Stimulated activated CD8-positive, alpha-beta memory T cell treated with anti-CD3 and anti-CD28 coated beads, Interleukin-15, amount 100 ng/mL, for 1 hour (primary cell): ENCODE measurements around the gene RGS16.

Source experiments
- DNase-seq: peaks from one replicate; pipeline ENCODE4 v3.0.0-alpha.2; 2020; ENCODE audit warnings: low read depth

Gene RGS16

DNA sequence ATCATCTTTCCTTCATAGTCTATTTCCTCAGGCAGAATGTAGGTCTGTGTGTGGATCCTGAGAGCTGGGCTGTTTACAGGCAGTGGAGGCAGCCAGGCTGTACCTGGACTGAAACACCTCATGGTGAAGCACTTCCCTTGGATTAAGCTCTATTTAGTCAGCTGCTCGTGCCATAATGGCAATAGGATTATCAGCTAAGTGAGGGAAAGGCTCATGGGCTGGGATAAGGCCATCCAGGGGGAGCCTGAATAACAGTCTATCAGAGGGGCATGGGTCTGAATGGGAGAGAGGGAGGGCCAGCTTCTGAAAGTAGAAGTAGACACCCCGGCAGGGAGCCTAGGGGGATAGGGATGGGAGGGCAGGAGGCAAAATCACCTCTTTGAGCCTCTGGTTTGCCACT, 23.5 kb downstream of the RGS16 start:
- no peak for DNase-seq

DNA sequence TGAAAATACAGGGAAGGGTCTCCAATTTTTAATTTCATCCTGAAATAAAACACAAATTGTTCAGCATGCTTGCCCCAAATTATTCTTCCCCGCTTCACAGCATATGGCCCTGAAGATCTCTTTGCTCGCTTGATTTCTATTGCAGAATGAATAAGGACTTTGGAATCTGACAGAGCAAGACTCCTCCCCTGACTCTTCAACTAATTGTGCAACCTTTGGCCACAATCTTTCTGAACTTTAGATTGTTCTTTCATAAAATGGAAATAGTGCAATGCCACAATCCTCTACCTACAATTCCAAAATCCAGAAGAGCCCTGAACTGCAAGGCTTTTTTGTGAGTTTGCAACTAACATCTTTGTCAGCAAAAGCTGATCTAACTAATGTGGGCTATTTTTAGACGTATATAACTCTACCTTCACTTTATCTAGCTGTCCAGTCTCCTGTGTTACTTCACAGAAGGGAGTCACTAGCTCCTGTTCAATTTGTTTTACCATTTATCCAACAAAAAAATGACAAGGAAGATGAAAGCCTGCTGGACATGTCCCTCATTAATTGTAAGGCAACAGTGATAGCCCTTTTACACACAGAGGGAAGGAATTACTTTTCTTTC, 28.5 kb downstream of the RGS16 start:
- DNase-seq, result no peak

DNA sequence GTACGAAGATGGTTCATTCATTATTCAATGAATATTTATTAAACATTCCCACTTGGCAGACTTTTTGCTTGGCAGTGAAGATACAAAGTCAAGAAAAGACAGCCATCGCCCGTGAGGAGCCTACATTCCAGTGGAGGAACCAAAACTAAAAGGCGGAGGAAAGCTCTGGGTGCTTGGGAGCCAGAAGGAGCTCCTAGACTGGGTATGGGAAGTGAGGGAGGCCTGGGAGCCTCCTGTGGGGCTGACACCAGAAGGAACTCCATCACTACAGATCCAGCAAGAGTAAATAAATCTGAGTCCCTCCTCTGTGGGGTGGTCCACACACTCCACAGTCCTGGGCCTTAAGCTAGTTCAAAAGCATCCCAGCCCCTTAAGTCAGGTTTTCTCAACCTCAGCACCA, 30.0 kb downstream of the RGS16 start:
- DNase-seq, result no peak

DNA sequence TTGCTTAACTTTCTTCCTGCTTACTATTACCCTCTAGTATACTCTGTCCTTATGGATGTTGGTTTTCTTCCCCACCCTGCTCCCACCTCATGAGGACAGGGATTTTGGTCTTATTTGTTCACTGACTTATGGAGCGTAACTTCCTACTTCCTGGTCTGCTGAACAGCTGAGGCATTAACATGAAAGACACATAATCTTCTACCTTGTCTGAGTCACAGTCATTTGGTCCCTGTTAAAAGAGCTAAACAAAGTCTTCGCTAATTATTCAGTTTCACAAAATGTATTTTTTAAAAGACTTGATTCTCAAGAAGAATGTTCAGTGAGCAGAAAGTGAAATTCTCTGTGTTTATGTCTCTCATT, 33.6 kb downstream of the RGS16 start:
- no peak for DNase-seq

DNA sequence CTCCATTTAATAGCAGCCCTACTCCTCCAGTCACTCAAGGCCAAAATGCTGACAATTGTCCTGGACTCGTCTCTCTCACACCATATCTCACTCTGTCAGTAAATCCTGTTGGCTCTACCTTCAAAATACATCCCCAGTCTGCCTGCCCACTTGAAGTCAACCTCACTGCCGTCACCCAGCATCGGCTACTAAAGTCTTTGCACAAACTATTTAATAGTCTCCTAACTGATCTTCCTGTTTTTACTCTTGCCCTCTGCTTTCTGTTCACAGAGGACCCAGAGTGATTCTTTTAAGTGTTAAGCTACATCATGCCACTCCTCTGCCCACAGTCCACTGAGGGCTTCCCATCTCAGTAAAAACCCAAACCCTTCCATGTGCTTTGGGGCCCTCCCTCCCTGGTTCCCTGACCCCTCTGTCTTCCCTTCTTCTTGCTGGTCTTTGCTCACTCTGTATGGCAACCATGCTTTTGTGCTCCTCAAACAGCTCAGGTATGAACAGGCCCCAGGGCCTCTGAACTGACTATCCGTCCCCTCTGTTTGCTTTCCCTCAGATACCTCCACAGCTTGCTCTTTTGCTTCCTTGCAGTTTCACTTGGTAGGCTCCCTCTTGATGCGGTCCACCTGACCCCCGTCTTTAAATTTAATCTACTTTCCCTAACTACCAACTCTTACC, 34.1 kb downstream of the RGS16 start:
- no peak for DNase-seq

DNA sequence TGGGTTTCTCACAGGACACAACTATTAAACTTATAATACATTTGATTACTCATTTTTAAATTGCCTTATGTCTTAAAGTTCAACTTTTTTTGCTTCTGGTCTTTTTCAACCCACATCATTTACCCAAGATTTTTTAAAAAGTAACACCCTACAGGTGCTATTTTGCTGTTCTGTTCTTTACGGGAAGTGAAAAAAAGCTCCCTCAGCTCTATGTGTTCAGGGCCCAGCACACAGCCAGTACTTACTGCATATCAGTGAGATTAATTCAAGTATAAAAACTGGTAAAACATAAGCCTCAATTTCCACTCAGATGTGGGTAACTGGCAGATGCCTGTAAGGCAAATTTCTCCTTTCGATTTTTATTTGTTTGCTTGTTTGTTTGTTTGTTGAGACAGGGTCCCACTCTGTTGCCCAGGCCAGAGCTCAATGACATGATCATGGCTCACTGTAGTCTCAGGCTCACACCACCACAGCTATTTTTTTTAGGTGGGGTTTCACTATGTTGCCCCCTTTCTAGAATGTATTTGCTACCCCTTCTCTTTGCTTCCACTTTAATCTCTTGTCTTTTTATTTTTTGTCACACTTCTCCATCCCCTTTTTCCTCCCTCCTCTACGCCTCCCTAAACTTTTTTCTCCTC, 35.4 kb downstream of the RGS16 start:
- DNase-seq, result no peak

DNA sequence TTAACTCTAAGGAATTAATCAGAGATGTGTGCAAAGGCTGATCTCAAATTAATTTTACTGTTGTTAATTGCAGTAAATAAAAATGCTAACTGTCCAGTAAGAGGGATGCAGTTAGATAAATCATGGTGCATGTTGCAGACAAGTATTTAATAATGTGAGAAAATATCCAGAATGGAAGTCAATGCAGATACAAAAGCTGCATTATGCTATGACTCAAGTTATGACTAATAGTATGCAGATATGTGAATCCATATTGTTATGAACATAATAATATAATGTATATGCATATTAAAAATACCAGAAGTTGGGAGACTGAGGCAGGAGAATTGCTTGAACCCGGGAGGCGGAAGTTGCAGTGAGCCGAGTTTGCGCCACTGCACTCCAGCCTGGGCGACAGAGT, 36.6 kb downstream of the RGS16 start:
- no peak for DNase-seq

DNA sequence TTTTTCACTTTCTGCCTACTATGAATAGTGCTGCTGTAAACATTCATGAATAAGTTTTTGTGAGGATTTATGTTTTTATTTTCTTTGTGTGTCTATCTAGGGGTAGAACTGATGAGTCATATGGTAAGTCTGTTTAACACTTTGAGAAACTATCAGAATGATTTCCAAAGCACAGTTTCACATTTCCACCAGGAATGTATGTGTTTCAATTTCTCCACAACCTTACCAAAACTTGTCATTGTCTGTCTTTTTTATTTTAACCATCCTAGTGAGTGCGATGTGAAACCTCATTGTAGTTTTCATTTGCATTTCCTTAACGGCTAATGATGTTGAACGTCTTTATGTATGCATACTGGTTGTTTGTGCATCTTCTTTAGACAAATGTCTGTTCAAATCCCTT, 38.7 kb downstream of the RGS16 start:
- no peak for DNase-seq

DNA sequence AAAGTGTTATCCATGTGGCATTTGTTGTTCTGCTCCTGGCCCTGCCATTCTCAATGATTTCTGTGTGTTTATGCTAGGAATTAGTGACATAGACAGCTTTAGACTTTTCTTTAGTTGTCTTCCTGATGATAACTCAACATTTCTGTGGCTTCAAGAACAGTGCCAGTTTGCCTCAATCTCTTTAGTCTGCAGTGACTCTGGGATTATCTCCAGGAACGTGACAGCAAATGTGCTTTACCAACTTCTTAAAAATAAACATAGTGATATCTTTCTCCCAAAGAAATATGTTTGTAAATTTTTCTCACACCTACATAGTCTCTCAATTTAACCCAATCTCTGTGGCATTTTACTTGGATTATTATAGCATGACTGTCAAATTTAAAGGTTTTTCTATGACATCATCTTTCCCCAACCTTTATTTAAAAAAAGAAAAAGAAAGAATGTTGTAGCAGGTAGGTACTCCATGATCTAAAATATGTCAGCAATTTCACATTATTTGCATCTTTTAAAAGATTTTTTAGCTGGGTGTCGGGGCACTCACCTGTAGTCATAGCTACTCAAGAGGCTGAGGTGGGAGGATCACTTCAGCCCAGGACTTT, 39.7 kb downstream of the RGS16 start:
- no peak for DNase-seq

DNA sequence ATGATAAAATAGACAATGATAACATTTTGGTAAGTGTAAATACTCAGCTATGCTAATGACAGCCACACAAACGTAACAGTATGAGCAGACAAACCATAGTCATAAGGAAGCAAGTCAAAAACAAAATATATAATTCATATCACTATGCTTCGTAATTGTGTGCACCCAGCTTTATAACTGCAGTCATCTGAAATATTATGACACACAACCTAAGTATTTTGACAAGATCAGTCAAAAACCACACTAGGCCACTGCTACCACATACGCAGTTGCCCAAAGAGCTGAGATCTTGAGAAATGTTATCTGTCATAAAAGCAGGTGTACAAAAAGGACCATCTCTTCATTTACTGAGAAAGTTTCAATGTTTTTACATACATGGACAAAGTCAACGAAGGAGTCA, 41.1 kb downstream of the RGS16 start:
- DNase-seq, result no peak

DNA sequence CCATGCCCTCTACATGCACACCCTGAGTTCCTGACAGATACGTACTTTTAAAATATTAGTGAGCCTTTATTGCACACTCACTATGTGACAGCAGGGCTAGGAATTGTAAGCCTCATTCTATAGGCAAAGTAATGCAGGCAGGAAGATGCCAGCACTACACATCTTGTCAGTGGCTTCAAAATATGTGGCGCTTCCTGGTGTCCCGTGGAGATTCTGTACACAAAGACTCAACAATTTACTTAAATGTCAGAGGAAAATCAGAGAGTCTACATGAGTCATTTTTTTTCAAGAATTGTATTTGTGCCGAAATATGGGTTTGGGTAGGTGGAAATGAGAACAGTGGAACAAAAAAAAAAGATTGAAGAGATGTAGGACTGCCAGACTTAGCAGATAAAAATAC, 42.7 kb downstream of the RGS16 start:
- no peak for DNase-seq

DNA sequence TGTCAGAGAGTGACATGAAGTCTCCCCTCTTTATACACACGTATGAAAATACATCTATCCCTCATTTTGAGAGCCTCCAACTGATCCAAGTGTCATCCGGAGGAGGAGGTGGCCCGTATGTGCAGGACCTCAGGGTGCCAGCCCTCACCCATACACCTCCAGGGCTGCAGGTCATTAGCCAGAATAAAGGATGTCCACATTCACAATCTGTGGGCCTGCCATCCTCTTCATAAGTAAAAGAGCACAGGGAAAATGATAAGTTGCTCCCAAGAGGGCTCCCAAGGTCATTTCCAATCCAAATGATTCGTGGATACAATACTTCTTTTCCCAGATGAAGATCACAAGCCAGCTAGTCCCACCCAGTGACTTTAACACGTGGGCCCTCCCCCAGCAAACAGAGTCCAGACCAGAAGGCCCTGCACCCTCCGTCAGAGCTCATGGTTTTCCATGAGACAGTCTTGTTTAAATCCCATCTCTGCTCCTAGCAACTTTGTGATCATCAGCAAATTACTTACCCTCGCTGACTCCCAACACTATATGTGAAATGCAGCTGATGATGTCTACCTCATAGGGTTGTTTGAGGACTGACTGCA, 43.7 kb downstream of the RGS16 start:
- no peak for DNase-seq

DNA sequence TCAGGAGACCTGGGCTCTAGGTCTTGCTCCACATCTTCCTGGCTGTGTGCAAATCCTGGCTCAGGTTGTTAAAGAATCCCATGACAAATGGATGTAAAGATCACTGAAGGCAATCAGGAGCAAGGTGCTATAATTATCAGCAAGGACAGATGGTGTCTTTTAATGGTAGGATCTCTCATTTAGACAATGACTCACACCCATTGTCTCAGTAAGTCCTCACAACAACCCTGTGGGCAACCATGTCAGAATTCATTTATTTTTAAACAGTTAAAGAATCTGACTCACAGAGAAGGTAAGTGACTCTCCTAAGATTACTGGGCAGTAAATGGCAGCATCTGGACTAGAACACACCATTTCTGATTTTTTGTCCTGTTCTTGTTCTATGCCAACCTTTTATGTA, 47.9 kb downstream of the RGS16 start:
- DNase-seq, result no peak

DNA sequence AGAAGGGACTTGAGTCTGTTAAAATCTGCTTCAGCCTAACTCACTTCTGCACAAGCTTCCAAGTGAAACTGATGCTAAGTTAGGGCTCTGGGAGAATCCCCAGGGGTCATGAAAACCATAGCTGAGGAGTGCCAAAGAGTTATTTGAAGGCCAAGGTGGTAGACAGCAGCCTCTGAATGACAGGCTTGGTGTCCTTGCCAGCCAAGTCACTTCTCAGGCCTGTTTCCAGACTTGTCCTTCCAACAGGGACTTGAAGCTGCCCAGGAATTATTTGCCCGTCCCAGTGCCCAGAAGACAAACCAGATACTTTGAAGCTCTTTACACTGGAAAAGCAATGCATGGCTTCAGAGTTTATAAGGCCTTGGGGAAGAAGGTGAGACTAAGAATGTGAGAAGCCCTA, 48.7 kb downstream of the RGS16 start:
- no peak for DNase-seq

DNA sequence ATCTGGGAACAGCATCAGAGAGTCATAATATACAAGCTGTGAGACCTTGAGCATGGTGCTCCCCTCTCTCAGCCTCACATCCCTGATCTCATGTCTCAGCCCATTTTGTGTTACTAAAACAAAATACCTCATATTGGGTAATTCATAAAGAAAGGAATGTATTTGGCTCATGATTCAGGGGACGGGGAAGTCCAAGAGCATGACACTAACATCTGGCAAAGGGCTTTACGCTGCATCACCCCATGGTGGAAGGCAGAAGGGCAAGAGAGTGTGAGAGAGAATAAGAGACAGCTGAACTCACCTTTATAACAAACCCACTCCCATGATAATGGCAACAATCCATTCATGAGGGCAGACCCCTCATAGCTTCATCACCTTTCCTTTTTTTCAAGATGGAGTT, 51.7 kb downstream of the RGS16 start:
- no peak for DNase-seq

DNA sequence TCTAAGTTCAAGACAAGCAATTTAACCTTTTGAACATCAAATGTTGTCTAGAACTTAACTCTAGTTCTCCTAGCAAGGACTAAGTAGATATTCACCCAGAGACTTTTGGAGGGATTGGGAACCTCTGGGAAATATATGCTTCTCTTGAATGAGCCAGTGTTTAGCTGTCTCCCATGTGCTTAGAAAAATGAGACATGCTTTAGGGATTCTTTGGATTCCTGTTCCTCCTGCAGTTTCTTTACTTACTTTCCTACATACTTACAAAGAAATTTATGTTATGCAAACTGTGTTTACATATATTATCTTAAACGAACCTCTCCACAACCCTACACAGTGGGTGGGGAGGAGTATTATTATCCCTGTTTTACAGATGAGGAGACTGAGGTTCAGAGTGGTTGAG, 54.4 kb downstream of the RGS16 start:
- DNase-seq, result no peak

DNA sequence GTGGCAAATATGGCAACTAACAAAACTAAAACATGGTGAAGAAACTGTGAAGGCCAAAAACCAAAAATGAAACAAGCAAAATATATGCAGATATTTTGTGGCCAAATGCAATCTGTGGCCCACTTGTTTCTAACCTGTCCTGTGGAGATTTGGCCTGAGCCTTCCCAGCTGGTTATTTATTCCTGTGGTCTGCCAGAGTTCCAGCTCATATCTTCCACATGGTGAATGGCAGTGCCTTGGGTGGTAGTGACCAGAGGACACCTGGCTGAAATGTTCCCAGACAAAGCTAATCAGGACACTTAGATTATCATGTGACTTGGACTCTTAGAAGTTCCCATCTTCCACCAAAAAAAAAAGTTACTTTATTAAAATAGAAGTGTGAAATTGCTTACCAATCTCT, 54.8 kb downstream of the RGS16 start:
- no peak for DNase-seq
